Nephron progenitor cell (in vitro differentiated cells): ENCODE data around the gene SHC1.
"Not testable (repeated sequence)": the region's sequence is repeated elsewhere in the genome, so short reads cannot be mapped to it uniquely, and the experiment has no call there.

ENCODE experiments used
- DNase-seq: peaks from one replicate; pipeline ENCODE4 v3.0.0; 2021
- H3K27ac Mint-ChIP-seq: 2 replicates; pipeline ENCODE4 v1.8.0; 2021; ENCODE audit warnings: mild to moderate bottlenecking, moderate library complexity, mixed read lengths
- H3K27me3 Mint-ChIP-seq: 2 replicates; pipeline ENCODE4 v1.8.0; 2021; ENCODE audit warnings: mild to moderate bottlenecking, low read depth, mixed read lengths; ENCODE audit not compliant: poor library complexity
- H3K36me3 Mint-ChIP-seq: 2 replicates; pipeline ENCODE4 v1.8.0; 2021; ENCODE audit warnings: low read depth, mixed read lengths
- H3K4me1 Mint-ChIP-seq: 2 replicates; pipeline ENCODE4 v1.8.0; 2021; ENCODE audit warnings: mixed read lengths
- H3K4me3 Mint-ChIP-seq: 2 replicates; pipeline ENCODE4 v1.8.0; 2021; ENCODE audit warnings: mild to moderate bottlenecking, moderate library complexity, mixed read lengths
- H3K9me3 Mint-ChIP-seq: 2 replicates; pipeline ENCODE4 v1.8.0; 2021; ENCODE audit warnings: mild to moderate bottlenecking, moderate library complexity, mixed read lengths
- TF ChIP-seq, protein P1 (sequence below): fragments of 200-600 bp; sonication (generic); IDR thresholded peaks from 2 replicates; pipeline ENCODE4 v1.5.0; 2021; ENCODE audit warnings: antibody characterized with exemption

The SHC1 gene

DNA sequence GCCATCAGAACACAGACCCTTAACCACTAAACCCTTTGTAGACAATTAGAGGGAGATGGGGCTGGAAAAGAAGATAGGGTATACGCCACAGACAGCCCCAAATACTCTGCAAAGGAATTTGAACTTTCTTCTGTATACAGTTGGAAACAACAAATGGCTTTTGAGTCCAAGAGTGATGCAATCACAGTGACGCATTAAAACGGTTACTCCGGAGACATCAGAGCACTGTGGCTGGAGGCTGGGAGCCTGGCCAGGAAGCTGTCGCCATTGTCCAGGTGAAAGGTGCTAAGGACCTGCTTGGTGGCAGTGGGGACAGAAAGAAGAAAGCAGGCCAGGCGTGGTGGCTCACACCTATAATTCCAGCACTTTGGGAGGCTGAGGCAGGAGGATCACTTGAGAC is 16.8 kb upstream of the SHC1 start:
- H3K4me3 Mint-ChIP-seq = no peak overlapping the region
- H3K4me1 Mint-ChIP-seq = peaks cover 16% of the 10 kb centered on the region
- H3K27me3 Mint-ChIP-seq = no peaks in the 10 kb centered on the region
- no peak for DNase-seq
- TF ChIP-seq, protein P1, sequence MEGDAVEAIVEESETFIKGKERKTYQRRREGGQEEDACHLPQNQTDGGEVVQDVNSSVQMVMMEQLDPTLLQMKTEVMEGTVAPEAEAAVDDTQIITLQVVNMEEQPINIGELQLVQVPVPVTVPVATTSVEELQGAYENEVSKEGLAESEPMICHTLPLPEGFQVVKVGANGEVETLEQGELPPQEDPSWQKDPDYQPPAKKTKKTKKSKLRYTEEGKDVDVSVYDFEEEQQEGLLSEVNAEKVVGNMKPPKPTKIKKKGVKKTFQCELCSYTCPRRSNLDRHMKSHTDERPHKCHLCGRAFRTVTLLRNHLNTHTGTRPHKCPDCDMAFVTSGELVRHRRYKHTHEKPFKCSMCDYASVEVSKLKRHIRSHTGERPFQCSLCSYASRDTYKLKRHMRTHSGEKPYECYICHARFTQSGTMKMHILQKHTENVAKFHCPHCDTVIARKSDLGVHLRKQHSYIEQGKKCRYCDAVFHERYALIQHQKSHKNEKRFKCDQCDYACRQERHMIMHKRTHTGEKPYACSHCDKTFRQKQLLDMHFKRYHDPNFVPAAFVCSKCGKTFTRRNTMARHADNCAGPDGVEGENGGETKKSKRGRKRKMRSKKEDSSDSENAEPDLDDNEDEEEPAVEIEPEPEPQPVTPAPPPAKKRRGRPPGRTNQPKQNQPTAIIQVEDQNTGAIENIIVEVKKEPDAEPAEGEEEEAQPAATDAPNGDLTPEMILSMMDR = no peak
- peaks cover 30% of the 10 kb centered on the region for H3K36me3 Mint-ChIP-seq
- no peak overlapping the region for H3K27ac Mint-ChIP-seq
- no peaks in the 10 kb centered on the region for H3K9me3 Mint-ChIP-seq

DNA sequence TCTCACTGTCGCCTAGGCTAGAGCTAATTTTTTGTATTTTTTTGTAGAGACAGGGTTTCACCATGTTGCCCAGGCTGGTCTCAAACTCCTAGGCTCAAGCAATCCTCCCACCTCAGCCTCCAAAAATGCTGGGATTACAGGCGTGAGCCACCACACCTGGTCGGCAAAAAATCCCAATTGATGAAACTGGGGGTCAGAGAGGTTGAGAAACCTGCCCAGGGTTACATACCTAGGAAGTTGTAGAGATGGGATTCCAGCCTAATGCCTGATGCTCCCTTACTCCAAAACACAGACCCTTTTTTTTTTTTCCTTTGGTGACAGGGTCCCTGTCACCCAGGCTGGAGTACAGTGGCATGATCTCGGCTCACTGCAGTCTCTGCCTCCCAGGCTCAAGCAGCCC is 16.2 kb upstream of the SHC1 start:
- H3K27me3 Mint-ChIP-seq, H3K27ac Mint-ChIP-seq, DNase-seq, H3K9me3 Mint-ChIP-seq, H3K4me3 Mint-ChIP-seq: not testable (repeated sequence)
- H3K36me3 Mint-ChIP-seq = peaks cover 30% of the 10 kb centered on the region
- peaks cover 15% of the 10 kb centered on the region for H3K4me1 Mint-ChIP-seq

DNA sequence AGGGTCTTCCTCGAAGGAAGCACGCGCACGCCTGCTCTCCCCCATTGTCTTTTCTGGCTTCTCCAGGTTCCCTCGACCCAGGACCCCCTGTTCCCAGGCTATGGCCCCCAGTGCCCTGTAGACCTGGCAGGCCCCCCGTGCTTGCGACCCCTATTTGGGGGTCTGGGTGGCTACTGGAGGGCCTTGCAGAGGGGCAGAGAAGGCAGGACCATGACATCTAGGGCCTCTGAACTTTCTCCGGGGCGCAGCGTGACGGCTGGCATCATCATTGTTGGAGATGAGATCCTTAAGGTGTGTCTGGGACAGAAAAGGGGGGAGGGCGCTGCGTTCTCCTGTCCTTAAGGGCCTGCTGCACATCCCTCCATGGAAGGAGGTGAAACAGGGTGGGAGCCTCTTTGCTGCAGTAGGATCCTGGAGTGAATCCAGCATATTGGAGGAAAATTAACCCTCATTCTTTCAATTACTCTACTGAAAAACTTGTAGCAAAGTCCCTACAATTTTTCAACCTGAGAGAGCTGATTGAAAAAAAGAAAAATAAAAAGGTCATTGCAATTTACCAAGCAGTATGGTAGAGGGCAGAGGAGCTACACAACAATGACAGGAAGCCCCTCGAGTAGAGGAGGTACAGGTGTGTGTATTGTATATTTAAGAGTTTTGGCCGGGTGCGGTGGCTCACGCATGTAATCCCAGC is 13.4 kb upstream of the SHC1 start:
- DNase-seq = no peak
- peaks cover 44% of the 10 kb centered on the region for H3K36me3 Mint-ChIP-seq
- TF ChIP-seq, protein P1 = no peak
- H3K27me3 Mint-ChIP-seq = no peaks in the 10 kb centered on the region
- H3K27ac Mint-ChIP-seq = peak overlapping the region; percentile 91
- peaks cover 12% of the 10 kb centered on the region for H3K4me1 Mint-ChIP-seq
- H3K9me3 Mint-ChIP-seq = no peaks in the 10 kb centered on the region
- H3K4me3 Mint-ChIP-seq = no peak overlapping the region

DNA sequence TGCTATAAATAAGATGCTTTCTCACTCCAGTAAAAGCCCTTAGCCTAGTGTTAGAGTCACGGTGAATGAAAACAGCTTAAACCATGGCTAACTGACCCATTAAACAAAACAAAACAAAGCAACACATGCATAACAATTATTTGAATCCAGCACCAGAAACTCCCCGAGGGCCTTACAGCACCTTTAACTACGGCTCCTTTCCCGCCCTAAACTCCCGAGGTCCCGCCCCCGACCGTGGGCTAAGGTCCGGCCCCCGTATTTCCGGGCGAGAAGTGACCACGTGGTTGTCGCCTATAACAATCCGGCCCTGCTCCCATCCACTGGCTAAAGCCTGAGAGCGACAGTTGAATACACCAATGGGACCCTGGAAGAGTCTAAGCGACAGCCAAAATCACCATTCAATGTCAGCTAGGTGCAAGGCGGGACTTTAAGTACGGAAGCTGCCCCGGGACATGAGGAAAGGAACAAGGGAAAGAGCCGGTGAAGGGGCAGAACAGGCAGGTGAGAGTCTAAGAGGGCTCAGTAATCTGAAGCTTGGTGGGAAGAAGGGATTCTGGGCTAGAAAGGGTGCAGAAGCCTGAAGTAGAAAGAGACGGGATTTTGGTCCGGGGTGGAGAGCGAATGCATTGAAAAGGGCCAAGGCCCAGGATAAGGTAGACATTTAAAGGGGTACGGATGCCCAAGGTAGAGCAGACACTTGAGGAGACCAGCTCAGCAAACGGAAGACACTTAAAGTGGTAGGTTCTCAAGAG is 12.5 kb upstream of the SHC1 start, which contains the start of gene FLAD1:
FLAD1 (plus strand) TSS at position 448 of the 752 bp plus-strand sequence. CDS start 351 bp downstream, outside the sequence.
- H3K4me1 Mint-ChIP-seq = peaks cover 10% of the 10 kb centered on the region
- peaks cover 39% of the 10 kb centered on the region for H3K36me3 Mint-ChIP-seq
- DNase-seq = peak; percentile 93
- no peak within 1 kb of the TSS for H3K4me3 Mint-ChIP-seq
- no peaks in the 10 kb centered on the region for H3K9me3 Mint-ChIP-seq
- TF ChIP-seq, protein P1 = no peak
- H3K27ac Mint-ChIP-seq = peak within 1 kb of the TSS; percentile 91
- H3K27me3 Mint-ChIP-seq = no peaks in the 10 kb centered on the region

DNA sequence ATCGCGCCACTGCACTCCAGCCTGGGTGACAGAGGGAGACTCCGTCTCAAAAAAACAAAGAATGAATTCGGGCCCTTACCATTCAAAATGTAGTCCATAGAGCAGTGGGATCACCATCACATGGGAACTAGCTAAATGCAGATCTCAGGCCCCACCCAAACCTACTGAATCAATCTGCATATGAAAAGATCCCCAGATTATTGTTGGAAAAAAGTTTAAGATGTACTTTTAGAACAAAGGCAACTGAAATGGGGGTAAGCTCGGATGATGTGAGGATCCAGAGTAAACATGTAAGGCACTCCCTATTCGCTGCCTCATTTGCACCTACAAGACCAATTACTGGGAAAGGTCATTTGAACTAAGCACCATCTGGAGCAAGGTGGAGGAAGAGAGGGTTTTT is 11.8 kb upstream of the SHC1 start:
- H3K36me3 Mint-ChIP-seq = peaks cover 42% of the 10 kb centered on the region
- TF ChIP-seq, protein P1 = no peak
- no peaks in the 10 kb centered on the region for H3K27me3 Mint-ChIP-seq
- H3K4me1 Mint-ChIP-seq = peaks cover 10% of the 10 kb centered on the region
- no peak overlapping the region for H3K4me3 Mint-ChIP-seq
- DNase-seq = no peak
- H3K9me3 Mint-ChIP-seq = no peaks in the 10 kb centered on the region
- H3K27ac Mint-ChIP-seq = no peak overlapping the region

DNA sequence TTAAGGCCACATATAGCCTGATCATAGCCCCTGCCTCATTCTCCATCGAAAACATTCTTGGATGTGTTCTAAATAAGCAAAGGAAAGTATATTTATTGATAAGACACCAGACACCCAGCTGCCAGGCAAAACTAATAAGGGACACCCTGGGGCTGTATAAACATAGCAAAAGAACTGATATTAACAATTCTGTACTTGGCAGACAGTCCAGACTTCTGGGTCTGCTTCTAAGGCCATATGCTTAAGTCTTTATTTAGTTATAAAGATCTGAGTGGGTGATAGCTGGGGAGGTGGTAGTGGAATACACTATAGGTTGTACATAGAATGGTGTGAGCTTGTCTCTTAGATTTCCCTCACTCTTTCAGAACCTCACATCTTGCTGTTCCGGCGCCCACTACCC is 7.8 kb upstream of the SHC1 start:
- H3K36me3 Mint-ChIP-seq = peaks cover 33% of the 10 kb centered on the region
- TF ChIP-seq, protein P1 = no peak
- no peaks in the 10 kb centered on the region for H3K27me3 Mint-ChIP-seq
- no peak overlapping the region for H3K4me3 Mint-ChIP-seq
- H3K27ac Mint-ChIP-seq = no peak overlapping the region
- DNase-seq = no peak
- H3K9me3 Mint-ChIP-seq = no peaks in the 10 kb centered on the region
- no peaks in the 10 kb centered on the region for H3K4me1 Mint-ChIP-seq

DNA sequence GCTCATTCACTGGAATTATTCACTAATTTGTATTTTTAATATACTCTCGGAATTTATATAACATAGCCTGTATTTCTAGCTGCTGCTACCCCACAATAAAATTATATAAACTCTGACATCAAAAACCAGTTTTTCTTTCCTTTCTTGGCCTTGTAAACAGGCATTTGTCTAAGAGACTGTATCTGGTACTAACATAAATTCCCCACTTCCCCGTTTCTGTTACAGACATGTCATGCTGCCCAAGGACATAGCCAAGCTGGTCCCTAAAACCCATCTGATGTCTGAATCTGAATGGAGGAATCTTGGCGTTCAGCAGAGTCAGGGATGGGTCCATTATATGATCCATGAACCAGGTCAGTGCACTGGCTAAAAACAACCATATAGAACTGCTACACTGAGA is 7.2 kb upstream of the SHC1 start:
- H3K27ac Mint-ChIP-seq = peak overlapping the region; percentile 83
- not testable (repeated sequence) for H3K9me3 Mint-ChIP-seq, DNase-seq, H3K4me1 Mint-ChIP-seq, H3K27me3 Mint-ChIP-seq
- H3K36me3 Mint-ChIP-seq = peaks cover 33% of the 10 kb centered on the region
- peak overlapping the region; percentile 29 for H3K4me3 Mint-ChIP-seq
